ENCODE results near the gene MLXIP.

MLXIP gene

GRCh38 chr12:122123761-122124145 is 45.2 kb downstream of the MLXIP start:
- no peaks in the 10 kb centered on the region for H3K36me3 ChIP-seq (ENCODE audit: insufficient read depth)
- no peak overlapping the region for H3K4me2 ChIP-seq
- H2AFZ ChIP-seq (ENCODE audit: low read depth) = no peak overlapping the region
- H4K20me1 ChIP-seq (ENCODE audit: insufficient read depth) = no peaks in the 10 kb centered on the region
- H3K27ac ChIP-seq = no peak overlapping the region
- H3K4me1 ChIP-seq (ENCODE audit: low read depth, poor library complexity, severe bottlenecking) = peaks cover 6% of the 10 kb centered on the region
- H3K4me3 ChIP-seq (IDR thresholded peaks at IDR 0.05; ENCODE audit: insufficient read depth, low read depth, low read length) = no peak overlapping the region
- no peak for TF ChIP-seq CTCF (conservative IDR thresholded peaks at IDR 0.05; ENCODE audit: low read depth, low read length)
- H3K79me2 ChIP-seq (ENCODE audit: insufficient read depth, low read depth) = no peaks in the 10 kb centered on the region
- no peak overlapping the region for H3K9ac ChIP-seq
- no peaks in the 10 kb centered on the region for H3K27me3 ChIP-seq (ENCODE audit: insufficient read depth, low read depth)

- Histone ChIP-seq H3K9ac (no peak overlapping the region), H3K79me2 (ENCODE audit: insufficient read depth, low read depth) (no peaks in the 10 kb centered on the region)
Observed at GRCh38 chr12:122124370-122124769, 45.8 kb downstream of the MLXIP start.

GRCh38 chr12:122125452-122126341 is 47.1 kb downstream of the MLXIP start:
- H3K36me3 ChIP-seq (ENCODE audit: insufficient read depth) = no peaks in the 10 kb centered on the region
- no peak overlapping the region for H3K9ac ChIP-seq
- no peak overlapping the region for H3K4me2 ChIP-seq

More at GRCh38 chr12:122124370-122124769, 45.8 kb downstream of the MLXIP start:
- H3K4me1 ChIP-seq (ENCODE audit: low read depth, poor library complexity, severe bottlenecking) = peaks cover 6% of the 10 kb centered on the region
- H3K27ac ChIP-seq = no peak overlapping the region
- H3K4me2 ChIP-seq = no peak overlapping the region
- no peak overlapping the region for H3K4me3 ChIP-seq (IDR thresholded peaks at IDR 0.05; ENCODE audit: insufficient read depth, low read depth, low read length)
- no peaks in the 10 kb centered on the region for H3K36me3 ChIP-seq (ENCODE audit: insufficient read depth)
- H2AFZ ChIP-seq (ENCODE audit: low read depth) = no peak overlapping the region
- H3K27me3 ChIP-seq (ENCODE audit: insufficient read depth, low read depth) = no peaks in the 10 kb centered on the region
- TF ChIP-seq CTCF (conservative IDR thresholded peaks at IDR 0.05; ENCODE audit: low read depth, low read length) = no peak
- no peaks in the 10 kb centered on the region for H4K20me1 ChIP-seq (ENCODE audit: insufficient read depth)

GRCh38 chr12:122126342-122126635 is 47.7 kb downstream of the MLXIP start:
- Histone ChIP-seq H3K27ac (no peak overlapping the region), H4K20me1 (ENCODE audit: insufficient read depth) (no peaks in the 10 kb centered on the region), H3K9ac (no peak overlapping the region), H3K36me3 (ENCODE audit: insufficient read depth) (no peaks in the 10 kb centered on the region), H3K4me1 (ENCODE audit: low read depth, poor library complexity, severe bottlenecking) (peaks cover 6% of the 10 kb centered on the region), H3K4me3 (IDR thresholded peaks at IDR 0.05; ENCODE audit: insufficient read depth, low read depth, low read length) (no peak overlapping the region), H3K27me3 (ENCODE audit: insufficient read depth, low read depth) (no peaks in the 10 kb centered on the region), H2AFZ (ENCODE audit: low read depth) (no peak overlapping the region), H3K4me2 (no peak overlapping the region), H3K79me2 (ENCODE audit: insufficient read depth, low read depth) (no peaks in the 10 kb centered on the region)
- no peak for TF ChIP-seq CTCF (conservative IDR thresholded peaks at IDR 0.05; ENCODE audit: low read depth, low read length)

More at GRCh38 chr12:122125452-122126341, 47.1 kb downstream of the MLXIP start:
- no peaks in the 10 kb centered on the region for H3K79me2 ChIP-seq (ENCODE audit: insufficient read depth, low read depth)
- no peak overlapping the region for H3K4me3 ChIP-seq (IDR thresholded peaks at IDR 0.05; ENCODE audit: insufficient read depth, low read depth, low read length)
- no peak overlapping the region for H3K27ac ChIP-seq
- H3K4me1 ChIP-seq (ENCODE audit: low read depth, poor library complexity, severe bottlenecking) = peaks cover 6% of the 10 kb centered on the region
- no peak for TF ChIP-seq CTCF (conservative IDR thresholded peaks at IDR 0.05; ENCODE audit: low read depth, low read length)
- no peaks in the 10 kb centered on the region for H3K27me3 ChIP-seq (ENCODE audit: insufficient read depth, low read depth)
- H4K20me1 ChIP-seq (ENCODE audit: insufficient read depth) = no peaks in the 10 kb centered on the region
- no peak overlapping the region for H2AFZ ChIP-seq (ENCODE audit: low read depth)
